CD4-positive, alpha-beta T cell treated with Interleukin-17A for 1 hour (primary cell): ENCODE data around the gene NPIPB2.
"Not testable (repeated sequence)": the region's sequence is repeated elsewhere in the genome, so short reads cannot be mapped to it uniquely, and the experiment has no call there.

Source experiments
- DNase-seq: peaks from one replicate; pipeline ENCODE4 v3.0.0-alpha.2; 2020

Gene NPIPB2

DNA sequence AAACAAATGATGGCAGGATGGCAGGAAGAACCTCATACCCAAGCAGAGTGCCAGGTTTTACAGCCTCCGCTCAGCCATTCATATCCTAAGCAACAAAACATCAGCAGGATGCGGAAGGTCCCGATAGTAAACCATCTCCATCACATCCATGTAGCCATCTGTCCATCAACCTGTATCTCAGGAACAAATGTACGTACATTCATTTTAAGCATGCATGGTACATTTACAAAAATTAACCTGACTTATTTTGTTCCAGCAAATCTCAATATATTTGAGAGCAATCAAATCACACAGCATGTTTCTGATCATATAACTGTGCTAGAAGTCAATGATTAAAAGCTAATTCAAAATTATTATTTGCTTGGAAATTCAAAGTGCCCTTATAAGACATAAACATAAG lies at the start of gene NPIPB2:
NPIPB2 (minus strand) TSS at position 101 of the 400 bp plus-strand sequence; CDS start at position 101, 0 bp downstream.
- not testable (repeated sequence) for DNase-seq

DNA sequence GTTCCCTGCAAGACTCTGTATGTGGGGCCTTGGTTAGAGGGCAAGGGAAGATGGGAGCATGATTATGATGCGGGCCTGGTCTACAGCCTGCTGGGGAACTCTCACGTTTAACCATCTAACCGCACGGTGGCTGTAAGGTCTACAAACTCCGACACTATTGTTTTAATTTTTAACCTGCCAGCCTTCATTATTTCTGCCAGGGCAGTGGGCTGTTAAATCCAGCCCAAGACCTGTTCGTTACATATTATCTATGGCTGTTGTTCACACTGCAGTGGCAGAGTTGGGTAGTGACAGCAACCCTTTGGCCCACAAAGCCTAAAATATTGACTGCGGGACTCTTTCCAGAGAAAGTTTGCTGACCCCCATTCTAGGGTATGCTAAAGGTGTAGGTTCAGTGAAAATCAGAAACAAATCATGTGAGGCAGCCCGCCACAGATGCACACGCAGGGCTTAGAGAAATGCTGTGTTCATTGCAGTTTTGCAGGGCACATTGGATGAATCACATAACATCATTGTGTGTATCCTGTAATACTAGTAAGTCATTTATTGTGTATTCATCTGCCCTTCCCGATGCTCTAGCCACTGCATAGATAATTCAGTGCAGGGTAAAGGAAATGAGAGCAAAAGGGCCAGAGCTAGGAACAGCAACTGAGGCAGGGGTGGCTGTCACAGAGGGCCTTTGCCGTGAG lies 49.0 kb upstream of the NPIPB2 start:
- DNase-seq, result no peak

DNA sequence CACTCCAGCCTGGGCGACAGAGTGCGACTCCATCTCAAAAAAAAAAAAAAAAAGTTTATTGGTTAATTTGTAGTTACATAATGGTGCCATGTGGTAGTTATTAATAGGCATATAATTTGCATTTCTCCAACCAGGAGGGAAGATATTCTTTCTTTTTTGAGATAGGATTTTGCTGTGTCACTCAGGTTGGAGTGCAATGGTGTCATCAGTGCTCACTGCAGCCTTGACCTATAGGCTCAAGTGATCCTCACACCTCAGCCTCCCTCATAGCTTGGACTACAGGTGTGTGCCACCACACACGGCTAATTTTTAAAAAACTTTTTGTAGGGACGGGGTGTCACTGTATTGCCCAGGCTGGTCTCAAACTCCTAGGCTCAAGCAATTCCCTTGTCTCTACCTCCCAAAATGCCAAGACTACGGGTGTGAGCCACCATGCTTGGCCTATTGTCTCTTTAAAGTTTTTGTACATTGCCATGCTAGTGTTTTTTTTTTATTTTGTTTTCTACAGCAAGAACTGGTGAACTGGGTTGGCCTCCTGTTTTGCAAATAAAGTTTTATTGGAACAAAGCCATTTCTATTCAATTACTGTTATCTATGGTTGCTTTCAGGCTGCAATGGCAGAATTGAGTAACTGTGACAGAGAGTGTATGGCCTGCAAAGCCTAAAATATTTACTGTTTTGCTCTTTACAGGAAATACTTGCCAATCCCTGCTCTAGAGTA lies 46.6 kb upstream of the NPIPB2 start:
- no peak for DNase-seq

DNA sequence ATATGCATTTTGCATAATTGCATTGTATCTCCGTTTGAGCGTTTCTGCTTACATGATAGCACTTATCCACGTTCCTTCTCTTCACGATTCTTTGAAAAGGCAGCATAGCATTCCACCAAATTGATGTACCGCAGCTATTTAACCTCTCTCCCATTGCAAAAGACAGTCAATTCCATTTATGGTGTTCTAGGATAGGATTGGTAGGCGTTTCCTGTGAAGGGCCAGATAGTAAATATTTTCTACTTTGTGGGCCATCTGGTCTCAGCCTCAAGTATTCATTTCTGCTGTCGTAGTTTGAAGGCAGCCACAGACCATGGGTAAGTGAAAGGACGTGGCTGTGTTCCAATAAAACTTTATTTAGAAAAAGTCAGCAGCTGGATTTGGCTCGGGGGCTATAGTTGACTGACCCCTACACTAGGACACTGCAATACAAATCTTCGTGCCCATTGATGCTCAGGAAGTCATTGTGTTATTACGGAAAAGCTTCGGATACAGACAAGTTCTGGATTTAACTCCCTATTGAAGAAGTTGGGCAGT lies 44.7 kb upstream of the NPIPB2 start:
- DNase-seq, result no peak

DNA sequence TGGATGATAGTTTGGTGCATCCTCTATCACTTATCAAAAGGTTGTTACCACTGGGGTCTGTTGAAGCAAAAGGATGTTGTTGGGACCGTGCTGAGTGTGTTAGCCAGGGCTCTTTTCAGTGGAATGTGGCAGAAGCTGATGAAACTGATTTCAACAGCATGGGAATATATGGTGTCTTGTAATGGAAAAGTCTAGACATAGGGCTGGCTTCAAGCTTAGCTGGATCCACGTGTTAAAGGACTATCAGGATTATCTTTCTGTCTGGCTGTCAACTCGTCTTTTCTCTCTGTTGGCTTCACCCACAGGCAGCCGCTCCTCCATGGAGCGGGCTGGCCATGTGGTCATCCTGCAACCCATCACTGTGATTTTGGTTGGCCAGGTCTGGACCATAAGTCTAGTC lies 43.4 kb upstream of the NPIPB2 start:
- no peak for DNase-seq

- no peak for DNase-seq
Measured at GRCh38 chr16:11980136-11980844, 38.4 kb upstream of the NPIPB2 start.

GRCh38 chr16:11979013-11979672 lies 37.3 kb upstream of the NPIPB2 start:
- no peak for DNase-seq

DNA sequence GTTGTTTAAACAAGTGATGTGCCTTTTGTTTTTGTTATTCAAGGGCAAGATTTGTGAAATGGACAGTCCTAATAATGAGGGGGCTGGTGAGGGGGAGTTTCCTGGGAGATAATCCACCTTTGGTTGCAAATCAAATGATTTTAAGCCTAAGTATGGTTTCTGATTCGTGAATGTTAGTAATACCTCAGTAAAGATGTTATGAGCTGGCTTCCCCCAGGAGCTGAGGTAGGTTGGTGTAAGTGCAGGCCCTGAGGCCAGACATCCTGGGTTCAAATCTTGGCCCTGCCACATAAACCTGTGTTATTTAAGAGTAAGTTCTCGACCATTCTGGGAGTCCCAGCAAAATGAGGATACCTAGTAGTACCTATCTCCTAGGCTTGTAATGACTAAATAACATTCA lies 36.2 kb upstream of the NPIPB2 start:
- no peak for DNase-seq

GRCh38 chr16:11977376-11978041 lies 35.7 kb upstream of the NPIPB2 start:
- no peak for DNase-seq

DNA sequence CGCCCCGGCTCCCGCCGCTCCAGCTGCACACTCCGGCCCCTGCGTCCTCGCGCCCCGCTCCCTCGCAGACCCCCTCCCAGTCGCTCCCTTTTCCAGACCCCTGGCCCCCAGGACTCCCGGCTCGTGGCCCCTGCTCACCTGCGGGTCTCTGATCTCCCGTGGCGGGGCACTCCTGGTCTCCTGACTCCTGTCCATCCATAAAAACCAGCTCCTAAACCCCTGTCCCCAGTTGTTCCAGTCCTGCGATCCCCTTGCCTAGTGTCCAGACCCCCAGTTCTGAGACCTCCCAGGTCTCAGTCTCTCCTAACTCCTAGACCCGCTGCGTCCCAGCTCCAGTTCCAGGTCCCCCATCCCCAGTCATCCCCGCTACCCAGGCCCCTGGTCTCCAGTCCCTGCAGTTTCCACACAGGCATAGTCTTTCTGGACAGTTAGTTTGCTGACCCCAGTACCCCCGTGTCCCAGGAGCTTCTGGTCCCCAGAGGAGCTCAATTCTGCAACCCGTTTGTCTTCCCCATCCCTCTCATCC lies 35.1 kb upstream of the NPIPB2 start:
- no peak for DNase-seq

DNA sequence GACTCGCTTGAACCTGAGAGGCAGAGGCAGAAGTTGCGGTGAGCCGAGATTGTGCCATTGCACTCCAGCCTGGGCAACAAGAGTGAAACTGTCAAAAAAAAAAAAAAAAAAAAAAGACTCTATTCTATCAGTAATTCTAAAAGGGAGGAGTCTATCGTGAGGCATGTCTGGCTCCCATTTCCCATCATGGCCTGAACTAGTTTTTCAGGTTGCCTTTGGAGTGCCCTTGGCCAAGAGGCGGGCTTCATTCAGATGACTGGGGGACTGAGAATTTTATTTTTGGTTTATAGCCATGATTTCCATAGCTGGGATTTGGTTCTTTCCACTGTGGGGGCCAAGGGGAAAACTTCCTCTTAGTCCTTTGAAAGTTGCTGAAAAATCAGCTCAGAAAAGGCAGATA lies 31.2 kb upstream of the NPIPB2 start:
- no peak for DNase-seq

DNA sequence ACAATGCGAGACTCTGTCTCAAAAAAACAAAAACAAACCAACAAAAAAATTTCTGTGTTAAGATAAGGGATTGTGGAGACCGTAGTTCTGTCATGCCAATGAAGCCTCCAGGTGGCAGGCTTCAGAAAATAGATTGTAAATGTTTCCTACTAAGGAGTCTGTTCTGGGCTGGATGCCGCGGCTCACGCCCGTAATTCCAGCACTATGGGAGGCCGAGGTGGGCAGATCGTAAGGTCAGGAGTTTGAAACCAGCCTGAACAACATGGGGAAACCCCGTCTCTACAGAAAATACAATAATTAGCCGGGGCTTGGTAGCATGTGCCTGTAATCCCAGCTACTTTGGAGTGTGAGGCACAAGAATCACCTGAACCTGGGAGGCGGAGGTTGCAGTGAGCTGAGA lies 30.3 kb upstream of the NPIPB2 start:
- DNase-seq, result no peak

DNA sequence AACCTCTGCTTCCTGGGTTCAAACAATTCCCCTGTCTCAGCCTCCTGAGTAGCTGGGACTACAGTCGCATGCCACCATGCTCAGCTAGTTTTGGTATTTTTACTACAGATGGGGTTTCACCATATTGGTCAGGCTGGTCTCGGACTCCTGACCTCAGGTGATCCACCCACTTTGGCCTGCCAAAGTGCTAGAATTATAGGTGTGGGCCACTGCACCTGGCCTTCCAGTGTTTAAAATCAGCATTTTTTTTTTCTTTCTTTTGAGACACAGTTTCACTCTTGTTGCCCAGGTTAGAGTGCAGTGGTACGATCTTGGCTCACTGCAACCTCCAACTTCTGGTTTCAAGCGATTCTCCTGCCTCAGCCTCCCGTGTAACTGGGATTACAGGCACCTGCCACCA lies 28.4 kb upstream of the NPIPB2 start:
- DNase-seq, result not testable (repeated sequence)

GRCh38 chr16:11968577-11968976 lies 26.7 kb upstream of the NPIPB2 start:
- no peak for DNase-seq

GRCh38 chr16:11967195-11967911 lies 25.5 kb upstream of the NPIPB2 start:
- DNase-seq, result no peak

GRCh38 chr16:11966173-11966572 lies 24.3 kb upstream of the NPIPB2 start:
- DNase-seq, result no peak

GRCh38 chr16:11964761-11965551 lies 23.1 kb upstream of the NPIPB2 start, which contains the start of gene TNFRSF17:
TNFRSF17 (plus strand) TSS chr16:11965210; CDS start chr16:11965325, 115 bp downstream.
- DNase-seq, result no peak

- no peak for DNase-seq
Measured at GRCh38 chr16:11963706-11964105, 21.9 kb upstream of the NPIPB2 start.

- DNase-seq, result not testable (repeated sequence)
Measured at GRCh38 chr16:11962978-11963377, 21.1 kb upstream of the NPIPB2 start.

GRCh38 chr16:11962457-11962856 lies 20.6 kb upstream of the NPIPB2 start:
- DNase-seq, result not testable (repeated sequence)
